Breast epithelium (tissue), 4 donors: Measurements from ENCODE around the gene TYROBP. TPM values are rescaled to one million over a fixed set of nuclear protein-coding genes. Genes with fewer than 3 reads are reported as not detected.

ENCODE experiments used
- DNase-seq, 2 donors: peaks; one replicate each; pipeline ENCODE4 v3.0.0-alpha.2; 2019; ENCODE audit warnings: low spot score in 2 of 2
- H3K27ac ChIP-seq, 2 donors: fragments of 200-600 bp; sonication (generic) in 1 of 2; one replicate each; pipeline ENCODE4 v1.5.1; 2016 to 2019; ENCODE audit warnings: mild to moderate bottlenecking in 1 of 2
- H3K27me3 ChIP-seq, 2 donors: fragments of 200-600 bp; sonication (generic) in 1 of 2; one replicate each; pipeline versions ENCODE4 v1.5.1 to v1.6.0; 2017 to 2019; ENCODE audit warnings: control low read depth in 1 of 2, mild to moderate bottlenecking in 1 of 2
- H3K36me3 ChIP-seq: fragments of 200-600 bp; one replicate; pipeline ENCODE4 v1.5.1; 2019
- H3K4me1 ChIP-seq, 2 donors: fragments of 200-600 bp; sonication (generic); one replicate each; pipeline ENCODE4 v1.5.1; 2016 to 2019; ENCODE audit warnings: control low read depth in 1 of 2
- H3K4me3 ChIP-seq, 3 donors: fragments of 200-600 bp; sonication (generic); 1 replicate in 2 of 3; 2 replicates in 1 of 3; pipeline ENCODE4 v1.5.1; 2016 to 2019; ENCODE audit warnings: mild to moderate bottlenecking in 3 of 3, moderate library complexity in 2 of 3
- H3K9me3 ChIP-seq, 2 donors: fragments of 200-600 bp; sonication (generic) in 1 of 2; one replicate each; pipeline ENCODE4 v1.5.1; 2016 to 2019; ENCODE audit warnings: control low read depth in 1 of 2
- CTCF ChIP-seq, 3 donors: fragments of 450-650 bp; IDR thresholded peaks; one replicate each; pipeline ENCODE4 v1.5.1; 2016 to 2017; ENCODE audit warnings: antibody characterized with exemption in 3 of 3, mild to moderate bottlenecking in 3 of 3, moderate library complexity in 3 of 3
- POLR2A ChIP-seq: fragments of 450-650 bp; IDR thresholded peaks from one replicate; pipeline ENCODE4 v1.6.1; 2016; ENCODE audit warnings: antibody characterized with exemption, mild to moderate bottlenecking, moderate library complexity
- POLR2AphosphoS5 ChIP-seq, 3 donors: sonication (generic); formaldehyde crosslinking; IDR thresholded peaks; one replicate each; pipeline ENCODE4 v1.6.1; 2017; ENCODE audit warnings: antibody characterized with exemption in 3 of 3
- intact Hi-C: fragments of 100-400 bp; cut with DNase I; formaldehyde crosslinking; loops from one replicate; pipeline ENCODE4 v1.15.1; 2023; ENCODE audit warnings: low total_unique reads
- total RNA-seq, 3 donors: library from RNA; depleted of rRNA; stranded (reverse); fragments of >200 nt; gene quantifications; one replicate each; pipeline ENCODE4 v1.1.0, GENCODE V29; 2016

Gene TYROBP
- total RNA-seq, 3 donors from 2014 or later, result 56.4 to 239 (median 112) TPM

DNA sequence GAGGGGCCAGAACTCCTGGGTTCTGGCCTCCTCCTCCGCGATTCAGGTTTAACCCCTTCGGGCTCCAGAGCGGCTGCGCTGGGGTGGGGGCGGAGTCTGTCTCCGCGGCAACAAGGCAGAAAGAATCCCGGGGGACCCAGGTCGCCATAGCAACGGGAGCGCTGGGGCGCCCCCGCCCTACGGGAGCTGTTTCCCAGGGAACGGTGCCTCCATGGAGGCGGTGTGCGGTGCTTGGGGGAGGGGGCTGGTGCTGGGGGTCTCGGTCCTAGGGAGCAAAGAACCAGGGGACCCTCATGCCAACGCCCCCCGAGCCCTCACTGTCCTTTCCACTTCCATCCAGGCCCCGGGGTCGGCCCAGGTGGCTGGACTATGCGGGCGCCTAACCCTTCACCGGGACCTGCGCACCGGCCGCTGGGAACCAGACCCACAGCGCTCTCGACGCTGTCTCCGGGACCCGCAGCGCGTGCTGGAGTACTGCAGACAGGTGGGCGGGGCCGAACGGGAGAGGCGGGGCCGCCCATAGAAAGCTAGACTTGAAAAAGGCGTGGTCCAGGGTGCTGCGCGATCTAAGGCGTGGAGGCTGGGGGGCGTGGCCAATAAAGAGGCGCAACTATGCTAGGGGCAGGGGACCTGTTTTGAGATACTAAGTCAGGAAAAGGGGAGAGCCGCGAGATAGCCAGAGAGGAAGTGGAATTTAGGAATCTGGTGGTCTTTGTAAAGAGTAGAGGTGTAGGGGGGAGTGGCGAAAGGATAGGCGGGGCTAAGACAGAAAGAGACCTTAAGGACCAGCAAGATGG, 38.6 kb downstream of the TYROBP start:
- no peaks in the 10 kb centered on the region for H3K9me3 ChIP-seq
- peaks cover 6 to 13% of the 10 kb centered on the region in 2 donors for H3K4me1 ChIP-seq
- H3K27ac ChIP-seq, result no peak overlapping the region
- DNase-seq, result peak in 1 of 2 donors; percentile 42
- peaks cover 3 to 10% of the 10 kb centered on the region in 2 donors for H3K27me3 ChIP-seq
- intact Hi-C loops, result loop anchor here (10.0 kb wide), 1 partner anchor 1645 kb away; no protein-coding TSS in a partner anchor
- H3K4me3 ChIP-seq, result peak overlapping the region in 2 of 3 donors; percentile 54 to 65
- no peaks in the 10 kb centered on the region for H3K36me3 ChIP-seq
- TF ChIP-seq POLR2A, result no peak
- TF ChIP-seq CTCF (IDR thresholded peaks at IDR 0.05), result no peak
- no peak for TF ChIP-seq POLR2AphosphoS5 (IDR thresholded peaks at IDR 0.05)

DNA sequence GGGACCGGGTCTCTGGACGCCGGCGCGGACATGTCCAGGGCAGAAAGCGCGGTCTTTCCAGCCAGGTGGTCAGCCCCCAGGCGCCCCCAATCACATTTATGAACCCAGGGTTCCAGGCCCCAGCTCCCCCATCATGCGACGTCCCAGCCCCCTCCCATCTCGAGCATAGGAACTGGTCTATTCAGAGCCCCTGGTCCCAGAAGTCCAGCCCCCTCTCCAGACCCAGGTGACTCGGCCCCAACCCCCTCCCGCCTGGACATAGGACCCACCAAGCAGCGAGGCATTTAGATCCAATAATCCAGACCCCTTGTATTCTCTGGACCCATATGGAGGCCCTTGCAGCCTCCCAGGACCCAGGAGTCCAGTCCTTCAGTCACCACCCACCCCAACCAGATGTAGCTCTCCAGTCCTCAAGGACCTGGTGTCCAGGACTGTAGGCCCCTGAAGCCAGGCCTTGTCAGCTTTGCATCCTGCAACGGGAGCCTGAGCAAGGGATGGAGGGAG, 39.2 kb downstream of the TYROBP start:
- no peak for TF ChIP-seq CTCF (IDR thresholded peaks at IDR 0.05)
- TF ChIP-seq POLR2AphosphoS5 (IDR thresholded peaks at IDR 0.05), result no peak
- TF ChIP-seq POLR2A, result no peak
- intact Hi-C loops, result no loop called here
- peak overlapping the region; percentile 34 to 65 (median 54) for H3K4me3 ChIP-seq
- H3K27ac ChIP-seq, result no peak overlapping the region
- peaks cover 3 to 10% of the 10 kb centered on the region in 2 donors for H3K27me3 ChIP-seq
- no peaks in the 10 kb centered on the region for H3K36me3 ChIP-seq
- DNase-seq, result no peak
- no peaks in the 10 kb centered on the region for H3K9me3 ChIP-seq
- peaks cover 6 to 13% of the 10 kb centered on the region in 2 donors for H3K4me1 ChIP-seq

DNA sequence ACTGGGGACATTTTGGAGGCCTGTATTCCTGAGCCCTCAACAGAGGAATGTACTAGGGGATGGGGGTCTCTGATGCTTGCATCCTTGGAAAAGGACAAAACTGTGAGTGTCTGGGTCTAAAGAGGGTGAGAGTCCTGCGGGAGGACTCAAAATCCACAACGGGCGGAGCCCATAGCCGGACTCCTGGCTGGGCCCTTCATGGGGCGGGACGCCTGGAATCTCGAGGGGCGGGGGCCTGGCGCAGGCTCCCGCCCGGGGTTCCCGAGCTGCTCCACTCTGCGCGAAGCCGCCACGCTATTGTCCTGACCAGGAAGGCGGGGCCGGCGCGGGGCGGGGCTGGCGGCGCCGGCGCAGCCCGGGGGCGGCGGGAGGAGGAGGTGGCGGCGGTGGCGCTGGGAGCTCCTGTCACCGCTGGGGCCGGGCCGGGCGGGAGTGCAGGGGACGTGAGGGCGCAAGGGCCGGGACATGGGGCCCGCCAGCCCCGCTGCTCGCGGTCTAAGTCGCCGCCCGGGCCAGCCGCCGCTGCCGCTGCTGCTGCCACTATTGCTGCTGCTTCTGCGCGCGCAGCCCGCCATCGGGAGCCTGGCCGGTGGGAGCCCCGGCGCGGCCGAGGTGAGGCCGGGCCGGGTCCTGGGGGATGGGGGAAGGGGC, 39.8 kb downstream of the TYROBP start, which contains the start of gene APLP1:
TSS of gene APLP1 (plus strand) at position 403 of the 651 bp plus-strand sequence. CDS start at position 466, 63 bp downstream.
- H3K9me3 ChIP-seq, result no peaks in the 10 kb centered on the region
- H3K27me3 ChIP-seq, result peaks cover 3 to 10% of the 10 kb centered on the region in 2 donors
- no peak for TF ChIP-seq CTCF (IDR thresholded peaks at IDR 0.05)
- no peak for TF ChIP-seq POLR2A
- TF ChIP-seq POLR2AphosphoS5 (IDR thresholded peaks at IDR 0.05), result no peak
- H3K36me3 ChIP-seq, result no peaks in the 10 kb centered on the region
- no peak within 1 kb of the TSS for H3K27ac ChIP-seq
- intact Hi-C loops, result no loop called here
- H3K4me3 ChIP-seq, result peak within 1 kb of the TSS; percentile 34 to 65 (median 54)
- peaks cover 6 to 13% of the 10 kb centered on the region in 2 donors for H3K4me1 ChIP-seq
- peak; percentile 57 to 61 for DNase-seq

DNA sequence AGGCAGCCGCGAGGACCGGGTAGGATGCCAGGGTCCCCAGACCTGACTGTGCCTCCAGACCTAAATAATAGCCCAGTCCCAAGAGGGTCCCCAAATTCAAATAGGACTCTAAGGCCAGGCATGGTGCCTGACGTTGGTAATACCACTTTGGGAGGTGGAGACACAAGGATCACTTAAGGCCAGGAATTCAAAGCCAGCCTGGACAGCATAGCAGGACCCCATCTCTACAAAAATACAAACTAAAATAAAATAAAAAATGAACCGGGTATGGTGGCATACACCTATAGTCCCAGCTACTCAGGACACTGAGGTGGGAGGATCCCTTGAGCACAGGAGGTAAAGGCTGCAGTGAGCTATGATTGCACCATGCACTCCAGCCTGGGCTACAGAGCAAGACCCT, 45.1 kb downstream of the TYROBP start:
- TF ChIP-seq POLR2A, result no peak
- TF ChIP-seq CTCF (IDR thresholded peaks at IDR 0.05), result no peak
- no peak for TF ChIP-seq POLR2AphosphoS5 (IDR thresholded peaks at IDR 0.05)
- no peaks in the 10 kb centered on the region for H3K4me1 ChIP-seq
- peaks cover 0 to 26% of the 10 kb centered on the region in 2 donors for H3K27me3 ChIP-seq

More for the DNA sequence above, 45.1 kb downstream of the TYROBP start:
- peaks cover 0 to 4% of the 10 kb centered on the region in 2 donors for H3K9me3 ChIP-seq
- H3K27ac ChIP-seq, result no peak overlapping the region
- intact Hi-C loops, result no loop called here
- DNase-seq, result no peak
- no peaks in the 10 kb centered on the region for H3K36me3 ChIP-seq
- no peak overlapping the region for H3K4me3 ChIP-seq
